Measurements from ENCODE around the gene RIPOR1. TPM values are rescaled to one million over a fixed set of nuclear protein-coding genes. Genes with fewer than 3 reads are reported as not detected.

RIPOR1 gene
- total RNA-seq, 2 donors from 2014 or later = 39.9 to 54.1 TPM

- Mint-ChIP-seq H3K27ac (peak overlapping the region; percentile 94), H3K4me1 (peaks cover 18% of the 10 kb centered on the region), H3K4me3 (peak overlapping the region; percentile 80), H3K27me3 (ENCODE audit: insufficient read depth) (no peaks in the 10 kb centered on the region), H3K36me3 (ENCODE audit: low read depth) (peaks cover 5% of the 10 kb centered on the region), H3K9me3 (no peaks in the 10 kb centered on the region)
- TF ChIP-seq CTCF (conservative IDR thresholded peaks at IDR 0.05) = no peak
- Histone ChIP-seq H3K4me1 (ENCODE audit: control insufficient read depth, insufficient read depth, low read length) (no peaks in the 10 kb centered on the region), H3K9me3 (ENCODE audit: control insufficient read depth, low read length) (no peaks in the 10 kb centered on the region), H3K27ac (ENCODE audit: low read depth, low read length) (peak overlapping the region; percentile 100), H3K36me3 (ENCODE audit: control insufficient read depth, insufficient read depth, low read length) (no peaks in the 10 kb centered on the region), H3K4me3 (ENCODE audit: low read length) (peak overlapping the region; percentile 91), H3K27me3 (ENCODE audit: control insufficient read depth, insufficient read depth, low read length, poor library complexity, severe bottlenecking) (no peaks in the 10 kb centered on the region), H3K9ac (ENCODE audit: extremely low read depth, low read length, poor library complexity, severe bottlenecking) (peak overlapping the region; percentile 75)
- peak; percentile 97 for DNase-seq
- 1 to 7% methylated on average over 2 to 73 of the region's 76 CpGs for WGBS, 2 experiments (ENCODE audit: insufficient coverage in 1 of 2, insufficient read length in 1 of 2)
These were observed 33.3 kb downstream of the RIPOR1 start for GRCh38 chr16:67561824-67562525.

DNA sequence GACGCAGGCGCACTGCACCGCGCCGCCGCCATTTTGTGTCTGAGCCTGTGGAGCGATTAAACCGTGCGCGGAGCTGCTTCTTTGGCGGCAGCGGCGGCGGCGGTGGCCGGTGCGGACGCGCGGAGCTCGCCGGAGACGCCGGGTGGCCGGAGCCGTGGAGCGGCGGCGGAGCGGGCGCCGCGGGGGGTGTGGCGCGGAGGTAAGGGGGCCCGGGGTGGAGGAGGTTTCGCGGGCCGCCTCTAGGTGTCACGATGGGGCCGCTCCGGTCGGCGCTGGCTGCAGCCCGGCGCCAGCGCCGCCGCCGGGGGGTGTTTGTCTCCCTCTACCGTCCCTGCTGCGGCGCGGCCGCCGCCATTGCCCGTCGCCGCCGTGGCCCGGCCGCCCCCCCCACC, 33.9 kb downstream of the RIPOR1 start, which contains the start of gene CTCF:
TSS of gene CTCF (plus strand) at position 1 of the 392 bp plus-strand sequence. CDS start 48,307 bp downstream, outside the sequence.
- no peaks in the 10 kb centered on the region for H3K27me3 Mint-ChIP-seq (ENCODE audit: insufficient read depth)
- Histone ChIP-seq H3K4me1 (ENCODE audit: control insufficient read depth, insufficient read depth, low read length) (no peaks in the 10 kb centered on the region), H3K36me3 (ENCODE audit: control insufficient read depth, insufficient read depth, low read length) (no peaks in the 10 kb centered on the region), H3K27me3 (ENCODE audit: control insufficient read depth, insufficient read depth, low read length, poor library complexity, severe bottlenecking) (no peaks in the 10 kb centered on the region), H3K9me3 (ENCODE audit: control insufficient read depth, low read length) (no peaks in the 10 kb centered on the region), H3K9ac (ENCODE audit: extremely low read depth, low read length, poor library complexity, severe bottlenecking) (peak within 1 kb of the TSS; percentile 95), H3K4me3 (ENCODE audit: low read length) (peak within 1 kb of the TSS; percentile 94), H3K27ac (ENCODE audit: low read depth, low read length) (peak within 1 kb of the TSS; percentile 100)
- no peaks in the 10 kb centered on the region for H3K9me3 Mint-ChIP-seq
- H3K4me3 Mint-ChIP-seq = peak within 1 kb of the TSS; percentile 80
- WGBS, 2 experiments (ENCODE audit: insufficient coverage in 1 of 2, insufficient read length in 1 of 2) = 0% methylated on average over 9 to 55 of the region's 62 CpGs
- TF ChIP-seq CTCF (conservative IDR thresholded peaks at IDR 0.05) = peak; percentile 64
- H3K27ac Mint-ChIP-seq = peak within 1 kb of the TSS; percentile 94
- H3K4me1 Mint-ChIP-seq = peaks cover 18% of the 10 kb centered on the region
- H3K36me3 Mint-ChIP-seq (ENCODE audit: low read depth) = peaks cover 5% of the 10 kb centered on the region
- DNase-seq = no peak

GRCh38 chr16:67562918-67563707, 34.5 kb downstream of the RIPOR1 start:
- no peaks in the 10 kb centered on the region for H3K9me3 Mint-ChIP-seq
- H3K4me3 ChIP-seq (ENCODE audit: low read length) = peak overlapping the region; percentile 94
- peak overlapping the region; percentile 80 for H3K4me3 Mint-ChIP-seq
- H3K27me3 Mint-ChIP-seq (ENCODE audit: insufficient read depth) = no peaks in the 10 kb centered on the region
- WGBS, 2 experiments (ENCODE audit: insufficient coverage in 1 of 2, insufficient read length in 1 of 2) = 0 to 1% methylated on average over 40 to 93 of the region's 96 CpGs
- H3K9ac ChIP-seq (ENCODE audit: extremely low read depth, low read length, poor library complexity, severe bottlenecking) = peak overlapping the region; percentile 95
- H3K36me3 ChIP-seq (ENCODE audit: control insufficient read depth, insufficient read depth, low read length) = no peaks in the 10 kb centered on the region
- peaks cover 5% of the 10 kb centered on the region for H3K36me3 Mint-ChIP-seq (ENCODE audit: low read depth)
- H3K27me3 ChIP-seq (ENCODE audit: control insufficient read depth, insufficient read depth, low read length, poor library complexity, severe bottlenecking) = no peaks in the 10 kb centered on the region
- TF ChIP-seq CTCF (conservative IDR thresholded peaks at IDR 0.05) = no peak
- H3K4me1 ChIP-seq (ENCODE audit: control insufficient read depth, insufficient read depth, low read length) = no peaks in the 10 kb centered on the region
- no peaks in the 10 kb centered on the region for H3K9me3 ChIP-seq (ENCODE audit: control insufficient read depth, low read length)
- peak overlapping the region; percentile 95 for H3K27ac Mint-ChIP-seq
- H3K27ac ChIP-seq (ENCODE audit: low read depth, low read length) = peak overlapping the region; percentile 100
- DNase-seq = peak; percentile 82
- H3K4me1 Mint-ChIP-seq = peaks cover 18% of the 10 kb centered on the region

Measured in endodermal cell (in vitro differentiated cells).